ENCODE data around the gene KLHL33.
A peak's percentile ranks its signal among the peaks of the same experiment; 100 is the strongest.
"Not testable (repeated sequence)": the region's sequence is repeated elsewhere in the genome, so short reads cannot be mapped to it uniquely, and the experiment has no call there.

The KLHL33 gene

GRCh38 chr14:20454516-20455354 lies 18.8 kb upstream of the KLHL33 start, which contains the start of the genes APEX1 and OSGEP:
Gene APEX1 (plus strand): TSS chr14:20455226. CDS start chr14:20455646, 420 bp downstream.
Gene OSGEP (minus strand): TSS chr14:20454812. CDS start chr14:20454683, 129 bp downstream.
- DNase-seq (ENCODE audit: low spot score) = peak; percentile 95

- not testable (repeated sequence) for DNase-seq (ENCODE audit: low spot score)
These were observed 16.9 kb upstream of the KLHL33 start for GRCh38 chr14:20452831-20453230.

- DNase-seq (ENCODE audit: low spot score) = no peak
These were observed 10.9 kb upstream of the KLHL33 start for GRCh38 chr14:20446889-20447288.

GRCh38 chr14:20443650-20444049 lies 7.7 kb upstream of the KLHL33 start:
- not testable (repeated sequence) for DNase-seq (ENCODE audit: low spot score)

GRCh38 chr14:20441461-20441860 lies 5.5 kb upstream of the KLHL33 start:
- DNase-seq (ENCODE audit: low spot score) = no peak

- no peak for DNase-seq (ENCODE audit: low spot score)
These were observed 4.9 kb upstream of the KLHL33 start for GRCh38 chr14:20440882-20441281.

- no peak for DNase-seq (ENCODE audit: low spot score)
These were observed 4.5 kb upstream of the KLHL33 start for GRCh38 chr14:20440465-20440864.

DNA sequence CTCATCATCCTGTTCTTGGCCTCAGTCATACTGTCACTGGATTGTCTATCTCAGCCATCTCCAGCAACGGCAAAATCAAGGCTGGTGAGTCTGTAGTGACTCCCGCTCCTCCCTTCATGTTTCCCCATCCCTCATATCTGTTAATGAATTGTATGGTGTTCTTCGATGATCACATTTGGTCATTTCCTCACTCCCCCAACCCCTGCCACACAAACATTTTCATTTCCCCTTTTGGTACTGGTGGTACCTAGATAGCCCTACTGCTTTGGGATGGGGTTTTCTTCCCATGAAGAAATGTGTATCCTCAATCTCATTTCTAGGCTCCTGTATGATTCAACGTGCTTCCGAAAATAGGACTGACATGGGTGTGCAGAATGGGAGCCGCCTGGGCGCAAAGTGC lies 2.7 kb upstream of the KLHL33 start:
- DNase-seq (ENCODE audit: low spot score) = no peak

GRCh38 chr14:20436363-20436755 lies 393 bp upstream of the KLHL33 start:
- DNase-seq (ENCODE audit: low spot score) = no peak

- DNase-seq (ENCODE audit: low spot score) = no peak
These were observed 1.0 kb downstream of the KLHL33 start for GRCh38 chr14:20434701-20435581.

DNA sequence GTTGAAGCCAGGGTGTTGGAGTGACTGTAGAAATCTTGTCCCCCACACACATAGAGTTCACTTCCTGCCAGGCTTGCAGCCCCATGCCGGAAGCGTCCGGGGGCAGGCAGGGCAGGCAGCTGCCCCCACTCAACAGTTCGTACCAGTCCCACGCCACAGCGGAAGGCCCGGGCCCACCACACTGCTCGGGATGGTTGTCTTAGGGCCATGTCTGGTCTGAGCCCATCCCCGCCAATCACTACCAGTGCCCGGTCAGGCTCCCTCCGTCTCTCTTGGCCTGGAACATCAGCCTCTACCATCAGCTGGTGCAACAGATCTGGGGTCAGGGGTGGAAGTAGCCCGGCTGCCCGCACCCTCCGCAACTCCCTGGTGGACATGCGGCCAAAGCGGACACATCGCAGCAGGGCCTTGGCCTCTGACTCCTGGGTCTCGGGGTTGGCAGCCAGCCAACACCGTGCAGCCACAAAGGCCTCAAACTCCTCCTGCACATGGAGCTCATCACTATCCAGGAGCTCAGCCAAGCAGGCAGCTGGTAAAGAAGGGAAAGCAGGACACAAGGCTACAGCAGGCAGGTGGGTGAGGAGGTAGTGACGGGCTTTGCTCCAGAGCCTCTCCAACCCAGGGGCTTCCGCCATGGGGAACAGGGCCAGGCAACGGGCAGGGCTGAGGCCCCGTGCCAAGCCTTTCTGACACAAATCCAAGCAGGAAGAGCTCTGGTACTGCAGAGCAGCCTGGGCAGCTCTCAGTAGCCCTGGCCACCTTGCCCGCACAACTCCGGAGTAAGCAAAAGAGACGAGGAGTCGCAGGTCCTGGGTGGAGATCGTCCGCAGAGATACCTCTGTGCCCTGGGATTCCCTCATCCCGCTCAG lies 5.9 kb downstream of the KLHL33 start:
- no peak for DNase-seq (ENCODE audit: low spot score)

- DNase-seq (ENCODE audit: low spot score) = no peak
These were observed 7.2 kb downstream of the KLHL33 start for GRCh38 chr14:20428802-20429201.

GRCh38 chr14:20428010-20428365 lies 8.0 kb downstream of the KLHL33 start:
- DNase-seq (ENCODE audit: low spot score) = no peak

DNA sequence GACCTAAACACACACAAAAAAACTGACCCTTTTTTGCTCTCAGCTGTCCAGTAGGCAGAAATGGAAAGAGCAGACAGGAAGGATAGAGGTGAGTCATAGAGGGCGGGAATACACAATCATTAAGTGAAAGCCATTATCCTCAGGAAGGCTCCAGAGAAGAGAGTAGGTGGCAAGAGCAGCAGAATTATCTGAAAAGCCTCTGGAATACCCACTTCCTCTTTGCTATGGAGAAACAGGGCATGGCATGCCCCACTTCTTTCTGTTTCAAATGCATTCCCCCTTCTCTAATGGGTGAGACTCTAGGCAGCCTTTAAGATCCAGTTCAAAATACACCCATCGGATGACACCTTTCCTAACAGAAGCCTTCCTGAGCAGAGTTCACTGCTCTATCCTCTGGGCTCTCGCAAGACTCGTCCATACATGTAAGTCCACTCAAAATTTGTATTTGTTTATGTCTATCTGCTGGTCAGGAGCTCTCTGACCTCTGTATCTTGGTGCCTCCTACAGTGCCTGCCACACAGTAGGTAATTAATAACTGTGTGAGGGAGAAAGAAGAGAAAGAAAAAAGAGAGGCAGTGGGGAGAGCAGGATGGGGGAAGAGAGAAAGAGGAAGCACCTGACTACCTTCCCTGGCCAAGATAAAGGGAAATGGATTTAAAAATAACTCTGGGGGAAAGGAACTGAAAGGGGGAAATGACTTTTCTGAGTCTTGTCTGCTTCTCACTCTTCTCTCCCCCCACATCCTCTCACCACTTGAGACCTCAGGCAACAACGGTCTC lies 8.5 kb downstream of the KLHL33 start:
- peak; percentile 37 for DNase-seq (ENCODE audit: low spot score)

DNA sequence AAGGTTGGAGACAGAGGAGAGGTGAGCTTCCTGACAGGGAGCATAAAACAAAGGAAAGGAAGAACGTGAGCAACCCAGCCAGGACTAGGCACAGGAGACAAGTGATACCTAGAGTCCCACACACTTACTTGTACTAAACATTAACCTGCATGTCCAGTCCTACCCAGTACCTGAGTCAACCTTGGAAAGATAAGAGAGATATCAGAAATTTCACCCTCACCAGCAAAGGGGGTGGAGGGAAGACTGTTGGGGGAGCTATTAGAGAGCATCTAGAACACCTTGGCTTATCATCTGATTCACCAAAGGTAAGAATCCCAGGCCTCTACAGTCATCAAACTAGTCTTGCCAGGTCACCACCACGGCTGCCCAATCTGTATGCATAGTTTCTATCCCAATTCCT lies 11.1 kb downstream of the KLHL33 start:
- DNase-seq (ENCODE audit: low spot score) = no peak

- DNase-seq (ENCODE audit: low spot score) = no peak
These were observed 13.1 kb downstream of the KLHL33 start for GRCh38 chr14:20422886-20423285.

DNA sequence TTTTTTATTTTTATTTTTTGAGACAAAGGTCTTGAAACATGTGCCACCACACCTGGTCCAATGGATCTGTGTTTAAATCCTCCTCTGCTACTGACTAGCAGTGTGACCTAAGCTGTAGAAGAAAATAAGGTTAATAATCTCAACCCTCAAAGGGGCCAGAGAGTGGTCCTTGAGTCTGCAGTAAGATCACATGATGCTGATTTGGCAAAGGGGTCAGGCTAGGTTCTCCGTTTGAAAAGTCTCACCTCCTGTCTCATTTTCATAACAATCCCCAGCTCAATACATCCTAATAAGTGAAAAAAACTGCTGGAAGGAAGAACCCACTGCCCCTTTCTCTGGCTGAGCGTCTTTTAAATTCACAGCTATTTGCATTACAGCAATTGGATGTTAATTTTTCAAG lies 14.7 kb downstream of the KLHL33 start:
- DNase-seq (ENCODE audit: low spot score) = no peak

DNA sequence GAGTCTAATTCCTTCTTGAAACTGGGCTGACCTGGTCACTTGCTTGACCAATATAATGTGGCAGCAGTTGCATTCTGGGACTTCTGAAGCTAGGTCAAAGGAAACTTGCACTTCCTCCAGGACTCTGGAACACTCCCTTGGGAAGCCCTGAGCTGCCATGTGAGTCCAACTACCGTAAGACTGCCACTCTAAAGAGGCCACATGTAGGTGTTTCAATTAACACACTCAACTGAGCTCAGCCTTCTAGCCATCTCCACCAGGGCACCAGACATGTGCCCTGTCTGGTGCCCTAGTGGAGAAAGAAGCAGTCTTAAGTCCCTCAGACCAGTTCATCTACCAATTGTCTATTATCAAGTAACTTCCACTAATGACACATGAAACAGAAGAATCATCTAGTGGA lies 16.5 kb downstream of the KLHL33 start:
- no peak for DNase-seq (ENCODE audit: low spot score)

- DNase-seq (ENCODE audit: low spot score) = peak; percentile 51
These were observed 17.5 kb downstream of the KLHL33 start for GRCh38 chr14:20418501-20418909.

- no peak for DNase-seq (ENCODE audit: low spot score)
These were observed 18.4 kb downstream of the KLHL33 start for GRCh38 chr14:20417250-20418186.
